ENCODE measurements around the gene KCNJ9. TPM values are rescaled to one million over a fixed set of nuclear protein-coding genes. Genes with fewer than 3 reads are reported as not detected.

Gene KCNJ9
- total RNA-seq, 1 experiment from 2014 or later: 0.09 TPM

DNA sequence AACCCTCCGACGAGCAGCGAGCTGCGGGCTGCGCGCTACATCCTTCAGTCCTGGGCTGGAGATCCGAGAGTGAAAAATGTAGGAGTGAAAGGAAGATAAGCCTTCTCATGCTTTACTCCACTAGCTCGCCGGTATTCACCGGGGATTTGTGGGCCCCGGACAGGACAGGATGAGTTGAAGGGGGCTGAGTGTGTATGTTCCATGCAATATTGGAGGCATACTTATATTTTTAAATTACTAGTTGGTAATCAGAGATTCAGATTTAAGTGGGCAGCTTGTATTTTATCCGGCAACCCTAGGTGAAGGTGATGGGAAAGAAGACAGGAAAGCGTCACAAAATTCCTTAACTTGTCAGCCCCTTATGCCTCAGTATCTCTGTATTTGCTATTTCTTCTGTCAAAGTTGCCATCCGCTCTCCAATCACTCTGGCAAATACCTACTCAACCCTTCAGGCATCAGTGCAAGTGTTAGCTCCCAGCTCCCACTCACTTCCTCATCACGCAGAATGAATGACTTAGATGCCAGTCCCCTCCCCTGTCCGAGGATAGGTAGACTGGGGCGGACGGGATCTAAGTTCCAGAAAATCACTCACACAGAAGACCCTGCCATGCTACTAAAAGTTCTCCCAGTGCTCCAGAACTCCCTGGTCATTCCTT lies 49.0 kb upstream of the KCNJ9 start (continued):
- TF ChIP-seq, protein P1, sequence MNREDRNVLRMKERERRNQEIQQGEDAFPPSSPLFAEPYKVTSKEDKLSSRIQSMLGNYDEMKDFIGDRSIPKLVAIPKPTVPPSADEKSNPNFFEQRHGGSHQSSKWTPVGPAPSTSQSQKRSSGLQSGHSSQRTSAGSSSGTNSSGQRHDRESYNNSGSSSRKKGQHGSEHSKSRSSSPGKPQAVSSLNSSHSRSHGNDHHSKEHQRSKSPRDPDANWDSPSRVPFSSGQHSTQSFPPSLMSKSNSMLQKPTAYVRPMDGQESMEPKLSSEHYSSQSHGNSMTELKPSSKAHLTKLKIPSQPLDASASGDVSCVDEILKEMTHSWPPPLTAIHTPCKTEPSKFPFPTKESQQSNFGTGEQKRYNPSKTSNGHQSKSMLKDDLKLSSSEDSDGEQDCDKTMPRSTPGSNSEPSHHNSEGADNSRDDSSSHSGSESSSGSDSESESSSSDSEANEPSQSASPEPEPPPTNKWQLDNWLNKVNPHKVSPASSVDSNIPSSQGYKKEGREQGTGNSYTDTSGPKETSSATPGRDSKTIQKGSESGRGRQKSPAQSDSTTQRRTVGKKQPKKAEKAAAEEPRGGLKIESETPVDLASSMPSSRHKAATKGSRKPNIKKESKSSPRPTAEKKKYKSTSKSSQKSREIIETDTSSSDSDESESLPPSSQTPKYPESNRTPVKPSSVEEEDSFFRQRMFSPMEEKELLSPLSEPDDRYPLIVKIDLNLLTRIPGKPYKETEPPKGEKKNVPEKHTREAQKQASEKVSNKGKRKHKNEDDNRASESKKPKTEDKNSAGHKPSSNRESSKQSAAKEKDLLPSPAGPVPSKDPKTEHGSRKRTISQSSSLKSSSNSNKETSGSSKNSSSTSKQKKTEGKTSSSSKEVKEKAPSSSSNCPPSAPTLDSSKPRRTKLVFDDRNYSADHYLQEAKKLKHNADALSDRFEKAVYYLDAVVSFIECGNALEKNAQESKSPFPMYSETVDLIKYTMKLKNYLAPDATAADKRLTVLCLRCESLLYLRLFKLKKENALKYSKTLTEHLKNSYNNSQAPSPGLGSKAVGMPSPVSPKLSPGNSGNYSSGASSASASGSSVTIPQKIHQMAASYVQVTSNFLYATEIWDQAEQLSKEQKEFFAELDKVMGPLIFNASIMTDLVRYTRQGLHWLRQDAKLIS (CRISPR knock-in tag; IDR thresholded peaks at IDR 0.05; ENCODE audit: borderline replicate concordance): no peak

DNA sequence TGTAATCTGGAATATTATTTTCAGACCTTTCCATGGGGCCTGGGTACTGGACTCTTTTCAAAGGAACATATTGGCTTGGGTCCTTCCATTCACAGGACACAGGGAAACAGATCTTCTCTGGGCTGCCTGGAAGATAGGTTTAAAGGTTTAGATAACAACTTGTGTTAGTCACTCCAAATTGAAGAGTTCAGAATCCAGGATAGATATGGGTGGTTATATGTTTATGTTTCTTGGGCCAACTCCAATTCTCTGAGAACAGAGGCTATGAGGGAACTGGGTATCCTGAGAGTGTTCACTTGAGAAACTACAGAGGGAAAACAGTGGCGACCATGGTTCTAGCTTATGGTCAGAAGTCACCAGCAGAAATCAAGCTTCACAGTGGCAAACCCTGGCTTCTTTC lies 40.9 kb upstream of the KCNJ9 start:
- H3K36me3 Mint-ChIP-seq: no peaks in the 10 kb centered on the region
- no peak overlapping the region for H3K4me3 Mint-ChIP-seq
- H3K27ac Mint-ChIP-seq: no peak overlapping the region
- no peak for ATAC-seq
- TF ChIP-seq ZNF219 (CRISPR knock-in tag; IDR thresholded peaks at IDR 0.05; ENCODE audit: borderline replicate concordance) (no peak), ESRRA (CRISPR knock-in tag; IDR thresholded peaks at IDR 0.05; ENCODE audit: borderline replicate concordance) (no peak), FOXK1 (CRISPR knock-in tag; IDR thresholded peaks at IDR 0.05) (no peak), ZNF317 (CRISPR knock-in tag; IDR thresholded peaks at IDR 0.05; ENCODE audit: borderline replicate concordance, low read depth) (no peak), ZSCAN18 (CRISPR knock-in tag; IDR thresholded peaks at IDR 0.05) (no peak), NFYB (CRISPR knock-in tag; conservative IDR thresholded peaks at IDR 0.05; ENCODE audit: low read depth) (no peak), MXD4 (CRISPR knock-in tag; IDR thresholded peaks at IDR 0.05; ENCODE audit: borderline replicate concordance) (no peak), ATF2 (CRISPR knock-in tag; IDR thresholded peaks at IDR 0.05; ENCODE audit: borderline replicate concordance, low read depth) (no peak), USF2 (CRISPR knock-in tag; IDR thresholded peaks at IDR 0.05) (no peak), NR3C1 (CRISPR knock-in tag; conservative IDR thresholded peaks at IDR 0.05; ENCODE audit: low read depth) (no peak)
- H3K4me1 Mint-ChIP-seq: no peaks in the 10 kb centered on the region
- H3K9me3 Mint-ChIP-seq: no peaks in the 10 kb centered on the region
- POLR2A ChIA-PET: no interaction called here
- H3K27me3 Mint-ChIP-seq (ENCODE audit: low read depth): peaks cover 17% of the 10 kb centered on the region
- CTCF ChIA-PET: interaction anchor here (0.9 to 31.0 kb wide), 4 partner anchors 8 to 35 kb away, joined by 3 to 978 read pairs (median 6); partner anchors contain the start of genes KCNJ10, KCNJ9 and PIGM
- no peak for DNase-seq (ENCODE audit: low spot score)

DNA sequence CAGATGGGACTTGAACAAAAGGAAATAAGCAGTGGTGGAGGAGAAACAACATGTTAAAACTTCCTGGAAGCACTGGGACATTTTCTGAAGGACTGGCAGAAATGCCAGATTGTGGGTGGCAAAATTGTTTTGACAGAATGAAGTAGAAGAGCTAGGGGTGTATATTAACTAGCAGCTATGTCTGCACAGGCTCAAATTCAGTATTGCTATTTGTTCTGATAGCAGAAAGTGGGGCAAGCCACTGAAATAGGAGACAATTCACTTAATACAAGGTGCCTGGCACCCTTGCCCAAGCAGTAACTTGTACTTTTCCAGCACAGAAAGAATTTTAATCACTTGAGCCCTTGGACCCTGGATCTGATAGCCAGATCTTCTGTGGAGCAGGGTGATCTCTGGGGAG lies 37.8 kb upstream of the KCNJ9 start:
- H3K36me3 Mint-ChIP-seq: no peaks in the 10 kb centered on the region
- peaks cover 9% of the 10 kb centered on the region for H3K27me3 Mint-ChIP-seq (ENCODE audit: low read depth)
- ATAC-seq (no peak), DNase-seq (ENCODE audit: low spot score) (no peak)
- no peak overlapping the region for H3K4me3 Mint-ChIP-seq
- no peak for TF ChIP-seq ESRRA (CRISPR knock-in tag; IDR thresholded peaks at IDR 0.05; ENCODE audit: borderline replicate concordance)
- no peak for TF ChIP-seq MXD4 (CRISPR knock-in tag; IDR thresholded peaks at IDR 0.05; ENCODE audit: borderline replicate concordance)
- no peak for TF ChIP-seq NFE2L1 (CRISPR knock-in tag; IDR thresholded peaks at IDR 0.05)
- TF ChIP-seq KAT7 (CRISPR knock-in tag; IDR thresholded peaks at IDR 0.05; ENCODE audit: borderline replicate concordance): no peak
- no peak for TF ChIP-seq ZBTB43 (CRISPR knock-in tag; IDR thresholded peaks at IDR 0.05)
- no peak for TF ChIP-seq ZNF512 (CRISPR knock-in tag; IDR thresholded peaks at IDR 0.05; ENCODE audit: borderline replicate concordance)
- H3K9me3 Mint-ChIP-seq: no peaks in the 10 kb centered on the region
- POLR2A ChIA-PET: interaction anchor here (0.7 kb wide), 1 partner anchor 11 kb away, joined by 4 read pairs; no protein-coding TSS in a partner anchor
- H3K27ac Mint-ChIP-seq: no peak overlapping the region
- H3K4me1 Mint-ChIP-seq: peaks cover 21% of the 10 kb centered on the region
- CTCF ChIA-PET: interaction anchor here (0.9 to 31.0 kb wide), 6 partner anchors 8 to 150 kb away, joined by 3 to 978 read pairs (median 3); partner anchors contain the start of genes KCNJ10 and KCNJ9
